SJSA1 (cell line): ENCODE data around the gene CNTN4. TPM values are rescaled to one million over a fixed set of nuclear protein-coding genes. Genes with fewer than 3 reads are reported as not detected.

ENCODE experiments used
- DNase-seq, 2 experiments: peaks; one replicate each; pipeline ENCODE4 v3.0.0-alpha.2; 2015 to 2020; ENCODE audit warnings: low spot score in 2 of 2, low read depth in 1 of 2
- H3K27ac ChIP-seq: fragments of 250-450 bp; sonication (Bioruptor Pico); 2 replicates; pipeline ENCODE4 v1.5.1; 2020; ENCODE audit warnings: mild to moderate bottlenecking, moderate library complexity
- H3K27me3 ChIP-seq: fragments of 250-450 bp; sonication (Bioruptor Pico); replicated peaks from 2 replicates; pipeline ENCODE4 v1.5.1; 2020; ENCODE audit warnings: mild to moderate bottlenecking, moderate library complexity
- H3K36me3 ChIP-seq: fragments of 250-450 bp; sonication (Bioruptor Pico); 2 replicates; pipeline ENCODE4 v1.5.1; 2020; ENCODE audit warnings: mild to moderate bottlenecking
- H3K4me1 ChIP-seq: fragments of 250-450 bp; sonication (Bioruptor Pico); replicated peaks from 2 replicates; pipeline ENCODE4 v1.6.1; 2021; ENCODE audit warnings: mild to moderate bottlenecking
- H3K4me3 ChIP-seq: fragments of 250-450 bp; sonication (Bioruptor Pico); 2 replicates; pipeline ENCODE4 v1.5.1; 2020; ENCODE audit warnings: mild to moderate bottlenecking
- H3K9me3 ChIP-seq: fragments of 250-450 bp; sonication (Bioruptor Pico); replicated peaks from 2 replicates; pipeline ENCODE4 v1.5.1; 2020; ENCODE audit warnings: mild to moderate bottlenecking
- total RNA-seq: library from RNA; depleted of rRNA; stranded (reverse); fragments of >200 nt; shearing (Covaris generic); gene quantifications from 2 replicates; pipeline ENCODE4 v1.2.3, GENCODE V29; 2014

Gene CNTN4
- total RNA-seq, 1 experiment from 2014 or later: not detected

DNA sequence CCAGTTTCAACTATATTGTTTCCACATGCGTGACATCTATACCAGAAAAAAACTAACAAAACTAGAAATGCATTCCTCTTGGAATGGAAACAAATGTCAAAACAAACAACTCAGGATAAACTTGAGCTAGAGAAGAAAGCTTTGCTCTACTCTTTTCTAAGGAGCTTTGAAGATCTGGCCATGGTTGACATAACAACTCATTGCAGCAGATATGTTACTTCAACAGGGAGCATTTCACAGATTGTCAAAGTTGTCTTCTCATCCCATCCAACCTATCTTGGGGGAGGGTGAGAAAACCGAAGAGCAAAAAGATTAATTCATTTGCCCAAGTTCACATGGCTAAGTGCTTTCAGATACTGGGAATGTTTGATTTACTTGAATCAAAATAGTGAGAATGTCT lies 484.4 kb downstream of the CNTN4 start:
- no peak overlapping the region for H3K4me3 ChIP-seq
- no peak overlapping the region for H3K27ac ChIP-seq
- no peak for DNase-seq
- H3K4me1 ChIP-seq: no peaks in the 10 kb centered on the region
- H3K27me3 ChIP-seq: no peaks in the 10 kb centered on the region
- H3K9me3 ChIP-seq: peaks cover 3% of the 10 kb centered on the region; the same call in 1 of the 2 replicates
- H3K36me3 ChIP-seq: no peaks in the 10 kb centered on the region

DNA sequence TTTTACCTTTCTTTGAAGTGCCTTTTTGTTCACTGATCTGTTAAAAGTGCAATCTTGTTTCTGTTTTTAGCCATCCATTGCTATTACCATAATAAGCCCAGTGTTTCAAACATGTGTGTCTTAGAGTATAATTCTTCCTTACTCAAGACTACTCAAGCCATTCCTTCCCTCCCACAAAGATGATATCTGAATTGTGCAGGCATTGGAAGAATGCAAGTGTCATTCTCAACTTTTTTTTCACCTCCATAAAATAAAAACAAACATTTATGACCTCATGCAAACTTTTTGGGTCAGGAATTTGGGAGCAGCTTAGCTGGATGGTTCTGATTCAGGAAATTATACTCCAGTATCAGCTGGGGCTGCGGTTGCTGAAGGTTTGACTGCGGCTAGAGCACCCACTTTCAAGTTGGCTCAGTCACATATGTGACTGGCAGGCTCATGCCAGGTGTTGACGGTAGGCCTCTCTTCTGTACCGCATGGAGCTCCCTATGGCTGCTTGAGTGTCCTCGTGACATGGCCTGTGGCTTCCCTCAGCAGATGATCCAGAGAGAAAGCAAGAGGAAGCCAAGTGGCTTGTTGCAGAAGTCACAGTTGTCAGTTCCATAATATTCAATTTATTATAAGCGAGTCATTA lies 490.8 kb downstream of the CNTN4 start:
- Histone ChIP-seq H3K36me3 (no peaks in the 10 kb centered on the region), H3K9me3 (no peaks in the 10 kb centered on the region), H3K4me3 (no peak overlapping the region), H3K27me3 (no peaks in the 10 kb centered on the region), H3K4me1 (no peaks in the 10 kb centered on the region), H3K27ac (no peak overlapping the region)
- DNase-seq: no peak

- H3K27me3 ChIP-seq: no peaks in the 10 kb centered on the region
- H3K27ac ChIP-seq: no peak overlapping the region
- no peaks in the 10 kb centered on the region for H3K4me1 ChIP-seq
- no peak for DNase-seq
- H3K36me3 ChIP-seq: no peaks in the 10 kb centered on the region
- H3K4me3 ChIP-seq: no peak overlapping the region
- no peaks in the 10 kb centered on the region for H3K9me3 ChIP-seq
These were observed 496.8 kb downstream of the CNTN4 start for GRCh38 chr3:2595486-2595885.

DNA sequence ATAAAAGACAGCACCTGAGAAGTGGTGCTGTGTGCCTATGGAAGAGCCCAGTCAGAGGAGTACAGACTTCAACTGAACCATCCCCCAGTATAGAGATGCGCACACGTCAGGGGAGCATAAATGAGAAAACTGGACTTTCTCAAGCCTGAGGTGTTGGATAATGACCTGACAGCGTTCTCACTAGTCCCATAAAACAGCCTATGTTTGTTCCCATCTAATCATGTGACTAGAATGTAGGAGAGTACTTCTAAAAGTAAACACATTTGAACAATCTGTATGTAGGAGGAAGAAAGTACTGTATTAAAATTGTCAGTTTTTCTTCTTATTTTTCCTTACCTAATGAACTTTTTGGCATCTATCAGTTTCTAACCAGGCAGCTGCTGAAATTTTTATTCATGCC lies 498.9 kb downstream of the CNTN4 start:
- Histone ChIP-seq H3K27me3 (no peaks in the 10 kb centered on the region), H3K4me1 (no peaks in the 10 kb centered on the region), H3K27ac (no peak overlapping the region), H3K36me3 (no peaks in the 10 kb centered on the region), H3K4me3 (no peak overlapping the region), H3K9me3 (no peaks in the 10 kb centered on the region)
- DNase-seq: no peak

GRCh38 chr3:2599471-2599870 lies 500.8 kb downstream of the CNTN4 start:
- no peaks in the 10 kb centered on the region for H3K9me3 ChIP-seq
- H3K4me1 ChIP-seq: no peaks in the 10 kb centered on the region
- no peak overlapping the region for H3K27ac ChIP-seq
- no peaks in the 10 kb centered on the region for H3K27me3 ChIP-seq
- DNase-seq: no peak
- H3K4me3 ChIP-seq: no peak overlapping the region
- no peaks in the 10 kb centered on the region for H3K36me3 ChIP-seq

DNA sequence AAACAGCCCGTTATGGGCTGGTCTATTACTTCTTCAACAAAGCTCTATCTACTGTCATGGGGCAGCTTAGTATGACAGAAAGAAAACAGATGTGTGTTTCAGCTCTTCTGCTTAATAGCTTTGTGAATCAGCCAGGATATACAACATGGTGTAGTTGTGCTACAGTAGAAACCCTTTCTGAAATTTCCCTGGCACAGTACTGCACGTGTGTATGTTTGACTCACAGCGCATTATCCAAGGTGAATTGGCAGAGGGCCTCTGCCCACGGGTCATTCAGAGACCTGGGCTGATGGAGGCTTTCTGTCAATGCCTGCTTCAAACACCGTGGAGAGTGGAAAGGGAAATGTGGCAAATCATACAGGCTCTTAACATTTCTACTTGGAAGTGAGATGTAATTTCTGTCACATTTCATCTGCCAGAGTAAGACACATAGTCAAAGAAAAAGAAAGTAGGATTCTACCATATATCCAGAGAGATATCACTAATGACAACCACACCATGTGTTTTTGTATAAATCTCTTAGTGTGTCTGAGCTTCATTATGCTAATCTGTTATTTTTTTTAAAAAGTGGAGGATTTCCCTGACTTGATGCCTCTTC lies 505.1 kb downstream of the CNTN4 start:
- Histone ChIP-seq H3K27me3 (no peaks in the 10 kb centered on the region), H3K9me3 (no peaks in the 10 kb centered on the region), H3K4me3 (no peak overlapping the region), H3K4me1 (no peaks in the 10 kb centered on the region), H3K27ac (no peak overlapping the region), H3K36me3 (no peaks in the 10 kb centered on the region)
- no peak for DNase-seq

GRCh38 chr3:2614578-2614977 lies 515.9 kb downstream of the CNTN4 start:
- DNase-seq: no peak
- Histone ChIP-seq H3K36me3 (no peaks in the 10 kb centered on the region), H3K9me3 (no peaks in the 10 kb centered on the region), H3K27me3 (no peaks in the 10 kb centered on the region), H3K27ac (no peak overlapping the region), H3K4me3 (no peak overlapping the region), H3K4me1 (no peaks in the 10 kb centered on the region)

- Histone ChIP-seq H3K27me3 (no peaks in the 10 kb centered on the region), H3K4me3 (no peak overlapping the region), H3K4me1 (no peaks in the 10 kb centered on the region), H3K9me3 (no peaks in the 10 kb centered on the region), H3K27ac (no peak overlapping the region), H3K36me3 (no peaks in the 10 kb centered on the region)
- no peak for DNase-seq
These were observed 516.4 kb downstream of the CNTN4 start for GRCh38 chr3:2615080-2615479.

GRCh38 chr3:2623436-2623835 lies 524.8 kb downstream of the CNTN4 start:
- Histone ChIP-seq H3K4me1 (no peaks in the 10 kb centered on the region), H3K4me3 (no peak overlapping the region), H3K9me3 (peaks cover 3% of the 10 kb centered on the region; the same call in 1 of the 2 replicates), H3K36me3 (no peaks in the 10 kb centered on the region), H3K27ac (no peak overlapping the region), H3K27me3 (no peaks in the 10 kb centered on the region)
- no peak for DNase-seq

DNA sequence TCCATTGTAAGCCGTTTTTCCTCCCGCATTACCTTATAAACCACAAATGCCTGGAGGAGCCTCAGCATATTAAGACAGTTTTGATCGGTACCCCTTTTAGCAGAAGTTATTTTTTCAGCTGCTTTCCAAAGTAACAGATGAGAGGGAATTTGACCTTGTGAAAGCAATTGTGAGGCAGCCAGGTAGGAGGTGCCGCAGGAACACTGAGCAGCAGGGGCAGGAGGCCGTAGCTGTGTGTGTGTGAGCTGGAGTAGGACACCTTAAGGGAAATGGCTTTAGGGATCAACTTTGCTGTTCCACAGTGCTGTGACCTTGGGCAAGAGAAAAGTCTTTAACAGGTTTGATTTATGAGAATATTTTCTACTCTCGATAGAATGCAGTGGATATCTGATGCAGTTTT lies 529.5 kb downstream of the CNTN4 start:
- Histone ChIP-seq H3K36me3 (no peaks in the 10 kb centered on the region), H3K4me1 (no peaks in the 10 kb centered on the region), H3K27me3 (no peaks in the 10 kb centered on the region), H3K9me3 (peaks cover 3% of the 10 kb centered on the region; the same call in 1 of the 2 replicates), H3K27ac (no peak overlapping the region), H3K4me3 (no peak overlapping the region)
- no peak for DNase-seq

DNA sequence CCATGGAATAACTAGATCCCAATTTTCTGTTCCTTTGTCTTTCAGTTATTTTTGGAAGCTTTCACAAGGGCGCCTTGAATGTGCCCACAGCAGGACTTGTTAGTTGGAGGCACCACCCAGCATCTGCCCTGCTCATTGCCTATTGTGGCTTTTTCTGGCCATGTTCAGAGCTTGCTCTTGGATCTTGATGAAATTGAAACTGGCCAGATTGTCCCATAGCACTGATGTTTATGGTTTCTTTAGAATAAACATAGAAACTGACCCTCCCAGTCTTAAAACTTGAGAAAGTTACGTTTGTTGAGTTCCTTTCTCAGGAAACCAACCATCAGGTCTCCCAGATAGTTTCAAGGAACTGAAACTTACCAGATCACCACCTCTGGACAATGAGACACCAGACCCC lies 536.8 kb downstream of the CNTN4 start:
- Histone ChIP-seq H3K27me3 (no peaks in the 10 kb centered on the region), H3K4me1 (no peaks in the 10 kb centered on the region), H3K27ac (no peak overlapping the region), H3K36me3 (no peaks in the 10 kb centered on the region), H3K9me3 (no peaks in the 10 kb centered on the region), H3K4me3 (no peak overlapping the region)
- DNase-seq: no peak

- no peaks in the 10 kb centered on the region for H3K27me3 ChIP-seq
- no peaks in the 10 kb centered on the region for H3K9me3 ChIP-seq
- no peaks in the 10 kb centered on the region for H3K4me1 ChIP-seq
- no peak overlapping the region for H3K4me3 ChIP-seq
- H3K27ac ChIP-seq: no peak overlapping the region
- DNase-seq: no peak
- no peaks in the 10 kb centered on the region for H3K36me3 ChIP-seq
These were observed 544.9 kb downstream of the CNTN4 start for GRCh38 chr3:2643606-2644005.

GRCh38 chr3:2645001-2645400 lies 546.3 kb downstream of the CNTN4 start:
- H3K36me3 ChIP-seq: no peaks in the 10 kb centered on the region
- DNase-seq: no peak
- no peak overlapping the region for H3K27ac ChIP-seq
- H3K4me3 ChIP-seq: no peak overlapping the region
- H3K9me3 ChIP-seq: no peaks in the 10 kb centered on the region
- H3K27me3 ChIP-seq: no peaks in the 10 kb centered on the region
- H3K4me1 ChIP-seq: no peaks in the 10 kb centered on the region

DNA sequence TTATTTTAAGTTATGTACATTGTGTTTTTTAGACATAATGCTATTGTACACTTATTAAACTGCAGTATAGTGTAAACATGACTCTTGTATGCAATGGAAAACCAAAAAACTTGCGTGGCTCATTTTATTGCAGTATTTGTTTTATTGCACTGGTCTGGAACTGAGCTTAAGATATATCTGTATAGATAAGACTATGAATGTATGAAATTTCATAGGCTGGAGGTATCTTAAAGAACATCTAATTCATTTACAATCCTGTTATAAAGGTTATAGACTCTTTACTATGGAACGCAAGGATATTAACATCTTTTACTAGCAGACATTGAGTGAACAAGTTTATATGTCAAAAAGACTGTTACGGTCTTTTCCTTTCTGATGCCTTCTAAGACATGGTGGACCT lies 552.1 kb downstream of the CNTN4 start:
- DNase-seq: no peak
- no peaks in the 10 kb centered on the region for H3K9me3 ChIP-seq

GRCh38 chr3:2652386-2652785 lies 553.7 kb downstream of the CNTN4 start:
- no peaks in the 10 kb centered on the region for H3K9me3 ChIP-seq
- no peaks in the 10 kb centered on the region for H3K4me1 ChIP-seq
- DNase-seq: no peak
- no peak overlapping the region for H3K4me3 ChIP-seq
- H3K27me3 ChIP-seq: no peaks in the 10 kb centered on the region
- H3K27ac ChIP-seq: no peak overlapping the region
- no peaks in the 10 kb centered on the region for H3K36me3 ChIP-seq

More for the DNA sequence above, 552.1 kb downstream of the CNTN4 start:
- Histone ChIP-seq H3K27ac (no peak overlapping the region), H3K4me1 (no peaks in the 10 kb centered on the region), H3K27me3 (no peaks in the 10 kb centered on the region), H3K36me3 (no peaks in the 10 kb centered on the region), H3K4me3 (no peak overlapping the region)
